Gastrocnemius medialis (tissue), 4 donors: ENCODE measurements around the gene CORO2B.

Experiments used
- CTCF ChIP-seq, 5 experiments: fragments of 450-650 bp in 3 of 5; fragments of 200-600 bp in 2 of 5; sonication (generic) in 2 of 5; IDR thresholded peaks in 4 of 5; conservative IDR thresholded peaks in 1 of 5; 1 replicate in 4 of 5; 2 replicates in 1 of 5; pipeline ENCODE4 v1.5.1; 2016 to 2019; ENCODE audit warnings: antibody characterized with exemption in 5 of 5, mild to moderate bottlenecking in 3 of 5, moderate library complexity in 3 of 5
- POLR2A ChIP-seq, 2 donors: fragments of 450-650 bp; IDR thresholded peaks; one replicate each; pipeline ENCODE4 v1.6.1; 2017; ENCODE audit warnings: antibody characterized with exemption in 2 of 2, mild to moderate bottlenecking in 2 of 2, moderate library complexity in 2 of 2

- TF ChIP-seq CTCF (IDR thresholded peaks at IDR 0.05 in 4 of 5, conservative IDR thresholded peaks at IDR 0.05 in 1 of 5) (no peak), POLR2A (IDR thresholded peaks at IDR 0.05) (no peak)
Observed at GRCh38 chr15:68578980-68579935, at the start of gene CORO2B.
